Activated T-helper 17 cell treated with anti-CD3 and anti-CD28 coated beads, Interleukin-2, amount 50 U/mL, for 72 hours (primary cell): ENCODE measurements around the gene EFCC1. TPM values are rescaled to one million over a fixed set of nuclear protein-coding genes. Genes with fewer than 3 reads are reported as not detected.
A peak's percentile ranks its signal among the peaks of the same experiment; 100 is the strongest.
"Not testable (repeated sequence)": the region's sequence is repeated elsewhere in the genome, so short reads cannot be mapped to it uniquely, and the experiment has no call there.

ENCODE experiments used
- ATAC-seq: fragments of 150-1000 bp; cut with Tn5 transposase; replicated peaks from 2 replicates; pipeline ENCODE4 v1.10.0; 2021; ENCODE audit warnings: mild to moderate bottlenecking, moderate library complexity
- H3K27ac Mint-ChIP-seq: one replicate; pipeline ENCODE4 v1.8.0; 2022; ENCODE audit warnings: mixed read lengths
- H3K27me3 Mint-ChIP-seq: one replicate; pipeline ENCODE4 v1.8.0; 2022; ENCODE audit warnings: mixed read lengths
- H3K36me3 Mint-ChIP-seq: one replicate; pipeline ENCODE4 v1.8.0; 2022; ENCODE audit warnings: low read depth, mild to moderate bottlenecking, mixed read lengths
- H3K4me1 Mint-ChIP-seq: one replicate; pipeline ENCODE4 v1.8.0; 2022; ENCODE audit warnings: mixed read lengths
- H3K4me3 Mint-ChIP-seq: one replicate; pipeline ENCODE4 v1.8.0; 2022; ENCODE audit warnings: mild to moderate bottlenecking, mixed read lengths
- H3K9me3 Mint-ChIP-seq: one replicate; pipeline ENCODE4 v1.8.0; 2022; ENCODE audit warnings: mixed read lengths
- total RNA-seq, 2 donors: library from RNA; stranded (reverse); gene quantifications; one replicate each; pipeline ENCODE4 v1.2.3, GENCODE V29; 2022

The EFCC1 gene
- total RNA-seq, 2 donors from 2014 or later = not detected

GRCh38 chr3:129058441-129059200 is 57.5 kb downstream of the EFCC1 start:
- H3K4me1 Mint-ChIP-seq = peaks cover 8% of the 10 kb centered on the region
- no peak overlapping the region for H3K27ac Mint-ChIP-seq
- no peaks in the 10 kb centered on the region for H3K27me3 Mint-ChIP-seq
- H3K9me3 Mint-ChIP-seq = no peaks in the 10 kb centered on the region
- no peak overlapping the region for H3K4me3 Mint-ChIP-seq
- ATAC-seq = peak; percentile 37
- H3K36me3 Mint-ChIP-seq = no peaks in the 10 kb centered on the region

DNA sequence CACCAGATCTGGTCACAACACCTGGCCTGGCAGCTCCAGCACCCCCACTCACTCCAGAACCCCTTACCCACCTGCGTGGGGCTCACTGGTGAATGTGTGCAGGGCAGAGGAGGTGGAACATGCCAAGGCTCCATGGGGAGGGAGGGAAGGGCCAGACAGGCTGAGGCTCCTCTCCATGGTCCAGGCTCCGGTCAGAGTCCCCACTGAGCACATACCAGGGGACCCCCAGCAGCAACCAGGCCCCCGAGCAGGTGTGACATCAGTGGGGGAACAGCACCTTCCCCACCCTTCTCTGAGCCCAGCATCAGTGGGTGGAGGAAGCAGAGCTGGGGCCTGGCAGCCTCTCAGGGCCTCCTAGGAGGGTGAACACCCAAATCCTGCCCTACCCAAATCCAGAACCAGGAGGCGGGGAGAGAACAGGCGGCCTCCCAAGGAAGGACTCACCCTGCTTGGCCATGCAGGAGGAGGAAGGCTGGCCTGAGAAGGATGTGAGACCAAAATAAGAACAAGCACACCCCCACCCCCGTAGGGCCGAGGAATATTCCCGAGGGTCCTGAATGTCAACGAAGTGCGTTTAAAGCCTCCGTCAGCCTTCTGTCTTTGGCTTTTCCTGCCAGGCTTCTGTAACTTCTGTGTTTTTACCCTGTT is 58.3 kb downstream of the EFCC1 start:
- no peak for ATAC-seq
- Mint-ChIP-seq H3K4me1 (peaks cover 5% of the 10 kb centered on the region), H3K4me3 (no peak overlapping the region), H3K9me3 (no peaks in the 10 kb centered on the region), H3K27ac (no peak overlapping the region), H3K27me3 (no peaks in the 10 kb centered on the region), H3K36me3 (no peaks in the 10 kb centered on the region)

GRCh38 chr3:129060276-129061022 is 59.3 kb downstream of the EFCC1 start, which contains the start of gene GP9:
Gene GP9, plus strand, starts transcription at chr3:129060779. Its CDS starts 961 bp downstream, at chr3:129061740.
- no peaks in the 10 kb centered on the region for H3K27me3 Mint-ChIP-seq
- no peak within 1 kb of the TSS for H3K27ac Mint-ChIP-seq
- ATAC-seq = peak; percentile 19
- H3K4me3 Mint-ChIP-seq = no peak within 1 kb of the TSS
- H3K9me3 Mint-ChIP-seq = no peaks in the 10 kb centered on the region
- H3K36me3 Mint-ChIP-seq = no peaks in the 10 kb centered on the region
- peaks cover 5% of the 10 kb centered on the region for H3K4me1 Mint-ChIP-seq

GRCh38 chr3:129061023-129061887 is 60.2 kb downstream of the EFCC1 start:
- Mint-ChIP-seq H3K4me3 (no peak overlapping the region), H3K36me3 (no peaks in the 10 kb centered on the region), H3K27ac (no peak overlapping the region), H3K9me3 (no peaks in the 10 kb centered on the region), H3K27me3 (no peaks in the 10 kb centered on the region), H3K4me1 (peaks cover 5% of the 10 kb centered on the region)
- no peak for ATAC-seq

GRCh38 chr3:129061888-129062834 is 61.1 kb downstream of the EFCC1 start:
- Mint-ChIP-seq H3K4me1 (peaks cover 5% of the 10 kb centered on the region), H3K27me3 (no peaks in the 10 kb centered on the region), H3K4me3 (no peak overlapping the region), H3K27ac (no peak overlapping the region), H3K9me3 (no peaks in the 10 kb centered on the region), H3K36me3 (no peaks in the 10 kb centered on the region)
- no peak for ATAC-seq

GRCh38 chr3:129063091-129063640 is 62.1 kb downstream of the EFCC1 start:
- no peak for ATAC-seq
- Mint-ChIP-seq H3K4me1 (peaks cover 5% of the 10 kb centered on the region), H3K27ac (no peak overlapping the region), H3K36me3 (no peaks in the 10 kb centered on the region), H3K9me3 (no peaks in the 10 kb centered on the region), H3K4me3 (no peak overlapping the region), H3K27me3 (peaks cover 4% of the 10 kb centered on the region)

GRCh38 chr3:129063841-129064482 is 62.9 kb downstream of the EFCC1 start:
- no peaks in the 10 kb centered on the region for H3K4me1 Mint-ChIP-seq
- H3K4me3 Mint-ChIP-seq = no peak overlapping the region
- no peaks in the 10 kb centered on the region for H3K36me3 Mint-ChIP-seq
- no peak for ATAC-seq
- H3K9me3 Mint-ChIP-seq = no peaks in the 10 kb centered on the region
- H3K27ac Mint-ChIP-seq = no peak overlapping the region
- peaks cover 6% of the 10 kb centered on the region for H3K27me3 Mint-ChIP-seq

DNA sequence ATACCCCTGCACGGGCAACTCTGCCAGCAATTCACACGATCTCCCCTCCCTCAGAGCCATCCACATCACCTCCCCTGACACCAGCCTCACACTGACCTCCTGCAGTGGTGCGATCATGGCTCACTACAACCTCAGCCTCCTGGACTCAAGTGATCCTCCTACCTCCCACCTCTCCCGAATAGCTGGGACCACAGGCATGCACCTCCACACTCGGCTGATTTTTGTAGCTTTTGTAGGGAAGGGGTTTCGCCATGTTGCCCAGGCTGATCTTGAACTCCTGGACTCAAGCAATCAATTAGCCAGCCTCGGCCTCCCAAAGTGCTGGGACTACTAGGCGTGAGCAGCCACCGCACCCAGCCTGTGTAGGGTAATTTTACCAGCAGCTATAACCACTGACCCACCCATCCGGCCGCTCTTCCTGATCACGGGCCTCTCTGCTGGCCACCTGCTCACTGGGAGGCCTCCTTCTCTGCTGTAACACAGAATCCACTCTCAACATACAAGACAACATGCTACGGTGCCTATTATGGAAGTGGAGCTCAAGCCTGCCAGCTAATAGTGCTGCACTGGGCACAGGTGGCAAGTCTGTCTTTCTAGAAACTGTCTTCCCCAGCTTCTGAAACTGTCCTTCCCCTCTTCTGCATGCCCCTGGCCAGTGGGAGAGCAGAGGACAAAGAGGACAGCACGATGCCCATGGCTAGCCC is 64.1 kb downstream of the EFCC1 start:
- Mint-ChIP-seq H3K27me3 (peaks cover 10% of the 10 kb centered on the region), H3K4me3 (no peak overlapping the region), H3K27ac (no peak overlapping the region), H3K4me1 (no peaks in the 10 kb centered on the region), H3K9me3 (no peaks in the 10 kb centered on the region), H3K36me3 (no peaks in the 10 kb centered on the region)
- ATAC-seq = no peak

- H3K9me3 Mint-ChIP-seq = no peaks in the 10 kb centered on the region
- H3K36me3 Mint-ChIP-seq = no peaks in the 10 kb centered on the region
- no peak overlapping the region for H3K4me3 Mint-ChIP-seq
- ATAC-seq = no peak
- H3K27me3 Mint-ChIP-seq = peaks cover 15% of the 10 kb centered on the region
- no peak overlapping the region for H3K27ac Mint-ChIP-seq
- H3K4me1 Mint-ChIP-seq = no peaks in the 10 kb centered on the region
Measured at GRCh38 chr3:129065720-129066073, 64.6 kb downstream of the EFCC1 start.

DNA sequence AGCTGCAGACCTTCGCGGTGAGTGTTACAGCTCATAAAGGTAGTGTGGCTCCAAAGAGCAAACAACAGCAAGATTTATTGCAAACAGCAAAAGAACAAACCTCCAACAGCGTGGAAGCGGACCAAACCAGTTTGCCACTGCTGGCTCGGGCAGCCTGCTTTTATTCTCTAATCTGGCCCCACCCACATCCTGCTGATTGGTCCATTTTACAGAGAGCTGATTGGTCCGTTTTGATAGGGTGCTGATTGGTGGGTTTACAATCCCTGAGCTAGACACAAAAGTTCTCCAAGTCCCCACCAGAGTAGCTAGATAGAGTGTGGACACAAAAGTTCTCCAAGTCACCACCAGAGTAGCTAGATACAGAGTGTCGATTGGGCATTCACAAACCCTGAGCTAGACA is 66.6 kb downstream of the EFCC1 start:
- H3K36me3 Mint-ChIP-seq, H3K9me3 Mint-ChIP-seq, H3K27ac Mint-ChIP-seq, ATAC-seq, H3K4me1 Mint-ChIP-seq: not testable (repeated sequence)
- peaks cover 15% of the 10 kb centered on the region for H3K27me3 Mint-ChIP-seq
- peak overlapping the region; percentile 12 for H3K4me3 Mint-ChIP-seq

- Mint-ChIP-seq H3K27ac (no peak overlapping the region), H3K4me3 (peak overlapping the region; percentile 59), H3K36me3 (no peaks in the 10 kb centered on the region), H3K4me1 (no peaks in the 10 kb centered on the region), H3K9me3 (no peaks in the 10 kb centered on the region), H3K27me3 (peaks cover 15% of the 10 kb centered on the region)
- ATAC-seq = no peak
Measured at GRCh38 chr3:129068291-129068886, 67.3 kb downstream of the EFCC1 start.
